Measurements from ENCODE around the gene PRKG1. TPM values are rescaled to one million over a fixed set of nuclear protein-coding genes. Genes with fewer than 3 reads are reported as not detected.

PRKG1 gene
- total and polyA plus RNA-seq, 2 experiments from 2014 or later: 18.2 to 21.1 TPM

DNA sequence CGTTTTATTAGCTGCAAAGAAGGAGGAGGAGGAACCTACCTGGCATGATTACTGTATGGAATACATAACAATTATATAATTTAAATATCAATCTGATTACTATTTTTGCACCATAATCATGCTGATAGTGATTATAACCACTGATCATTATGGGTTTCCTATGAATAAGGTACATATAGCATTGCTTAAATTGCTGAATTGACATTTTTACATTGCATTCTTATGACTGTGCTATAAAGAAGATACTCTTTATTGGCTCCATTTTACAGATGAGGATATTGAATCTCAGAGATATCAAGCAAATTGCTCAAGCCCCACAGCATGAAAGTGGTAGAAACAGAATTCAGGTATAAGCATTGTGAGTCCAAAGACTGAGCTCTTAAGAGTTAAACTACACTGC, 1262.9 kb downstream of the PRKG1 start:
- Histone ChIP-seq H3K27ac (ENCODE audit: low read depth) (no peak overlapping the region), H3K9me2 (ENCODE audit: insufficient read depth) (no peaks in the 10 kb centered on the region), H4K20me1 (replicated peaks; ENCODE audit: insufficient read depth) (no peaks in the 10 kb centered on the region), H3F3A (replicated peaks; ENCODE audit: low read depth) (no peaks in the 10 kb centered on the region), H2AFZ (no peak overlapping the region), H3K4me3 (no peak overlapping the region), H3K27me3 (ENCODE audit: insufficient read depth) (no peaks in the 10 kb centered on the region), H3K4me2 (no peak overlapping the region), H3K79me2 (replicated peaks; ENCODE audit: insufficient read depth) (no peaks in the 10 kb centered on the region), H3K4me1 (ENCODE audit: insufficient read depth) (no peaks in the 10 kb centered on the region), H3K36me3 (ENCODE audit: insufficient read depth) (no peaks in the 10 kb centered on the region)
- Mint-ChIP-seq H3K4me1 (peaks cover 6% of the 10 kb centered on the region), H3K4me3 (no peak overlapping the region), H3K36me3 (ENCODE audit: low read depth) (no peaks in the 10 kb centered on the region), H3K27ac (no peak overlapping the region), H3K9me3 (no peaks in the 10 kb centered on the region), H3K27me3 (ENCODE audit: insufficient read depth, low read depth, poor library complexity) (no peaks in the 10 kb centered on the region)
- ATAC-seq: no peak
- TF ChIP-seq, protein P1, sequence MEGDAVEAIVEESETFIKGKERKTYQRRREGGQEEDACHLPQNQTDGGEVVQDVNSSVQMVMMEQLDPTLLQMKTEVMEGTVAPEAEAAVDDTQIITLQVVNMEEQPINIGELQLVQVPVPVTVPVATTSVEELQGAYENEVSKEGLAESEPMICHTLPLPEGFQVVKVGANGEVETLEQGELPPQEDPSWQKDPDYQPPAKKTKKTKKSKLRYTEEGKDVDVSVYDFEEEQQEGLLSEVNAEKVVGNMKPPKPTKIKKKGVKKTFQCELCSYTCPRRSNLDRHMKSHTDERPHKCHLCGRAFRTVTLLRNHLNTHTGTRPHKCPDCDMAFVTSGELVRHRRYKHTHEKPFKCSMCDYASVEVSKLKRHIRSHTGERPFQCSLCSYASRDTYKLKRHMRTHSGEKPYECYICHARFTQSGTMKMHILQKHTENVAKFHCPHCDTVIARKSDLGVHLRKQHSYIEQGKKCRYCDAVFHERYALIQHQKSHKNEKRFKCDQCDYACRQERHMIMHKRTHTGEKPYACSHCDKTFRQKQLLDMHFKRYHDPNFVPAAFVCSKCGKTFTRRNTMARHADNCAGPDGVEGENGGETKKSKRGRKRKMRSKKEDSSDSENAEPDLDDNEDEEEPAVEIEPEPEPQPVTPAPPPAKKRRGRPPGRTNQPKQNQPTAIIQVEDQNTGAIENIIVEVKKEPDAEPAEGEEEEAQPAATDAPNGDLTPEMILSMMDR (conservative IDR thresholded peaks at IDR 0.05; ENCODE audit: low read depth in 2 of 2): no peak
- TF ChIP-seq ZNF114 (CRISPR knock-in tag; IDR thresholded peaks at IDR 0.05): no peak
- TF ChIP-seq EZH2 (IDR thresholded peaks at IDR 0.05; ENCODE audit: low read depth, unreplicated experiment): no peak
- TF ChIP-seq, protein P2, sequence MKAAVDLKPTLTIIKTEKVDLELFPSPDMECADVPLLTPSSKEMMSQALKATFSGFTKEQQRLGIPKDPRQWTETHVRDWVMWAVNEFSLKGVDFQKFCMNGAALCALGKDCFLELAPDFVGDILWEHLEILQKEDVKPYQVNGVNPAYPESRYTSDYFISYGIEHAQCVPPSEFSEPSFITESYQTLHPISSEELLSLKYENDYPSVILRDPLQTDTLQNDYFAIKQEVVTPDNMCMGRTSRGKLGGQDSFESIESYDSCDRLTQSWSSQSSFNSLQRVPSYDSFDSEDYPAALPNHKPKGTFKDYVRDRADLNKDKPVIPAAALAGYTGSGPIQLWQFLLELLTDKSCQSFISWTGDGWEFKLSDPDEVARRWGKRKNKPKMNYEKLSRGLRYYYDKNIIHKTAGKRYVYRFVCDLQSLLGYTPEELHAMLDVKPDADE (IDR thresholded peaks at IDR 0.05): no peak
- no peak for TF ChIP-seq JUNB (IDR thresholded peaks at IDR 0.05; ENCODE audit: unreplicated experiment)
- TF ChIP-seq EZH2phosphoT487 (IDR thresholded peaks at IDR 0.05; ENCODE audit: unreplicated experiment): no peak
- TF ChIP-seq NANOG (IDR thresholded peaks at IDR 0.05; ENCODE audit: borderline replicate concordance): no peak
- no peak for TF ChIP-seq STAT1 (IDR thresholded peaks at IDR 0.05; ENCODE audit: unreplicated experiment)
- no peak for TF ChIP-seq POLR2AphosphoS5 (IDR thresholded peaks at IDR 0.05; ENCODE audit: low read depth)
- TF ChIP-seq, protein P3, sequence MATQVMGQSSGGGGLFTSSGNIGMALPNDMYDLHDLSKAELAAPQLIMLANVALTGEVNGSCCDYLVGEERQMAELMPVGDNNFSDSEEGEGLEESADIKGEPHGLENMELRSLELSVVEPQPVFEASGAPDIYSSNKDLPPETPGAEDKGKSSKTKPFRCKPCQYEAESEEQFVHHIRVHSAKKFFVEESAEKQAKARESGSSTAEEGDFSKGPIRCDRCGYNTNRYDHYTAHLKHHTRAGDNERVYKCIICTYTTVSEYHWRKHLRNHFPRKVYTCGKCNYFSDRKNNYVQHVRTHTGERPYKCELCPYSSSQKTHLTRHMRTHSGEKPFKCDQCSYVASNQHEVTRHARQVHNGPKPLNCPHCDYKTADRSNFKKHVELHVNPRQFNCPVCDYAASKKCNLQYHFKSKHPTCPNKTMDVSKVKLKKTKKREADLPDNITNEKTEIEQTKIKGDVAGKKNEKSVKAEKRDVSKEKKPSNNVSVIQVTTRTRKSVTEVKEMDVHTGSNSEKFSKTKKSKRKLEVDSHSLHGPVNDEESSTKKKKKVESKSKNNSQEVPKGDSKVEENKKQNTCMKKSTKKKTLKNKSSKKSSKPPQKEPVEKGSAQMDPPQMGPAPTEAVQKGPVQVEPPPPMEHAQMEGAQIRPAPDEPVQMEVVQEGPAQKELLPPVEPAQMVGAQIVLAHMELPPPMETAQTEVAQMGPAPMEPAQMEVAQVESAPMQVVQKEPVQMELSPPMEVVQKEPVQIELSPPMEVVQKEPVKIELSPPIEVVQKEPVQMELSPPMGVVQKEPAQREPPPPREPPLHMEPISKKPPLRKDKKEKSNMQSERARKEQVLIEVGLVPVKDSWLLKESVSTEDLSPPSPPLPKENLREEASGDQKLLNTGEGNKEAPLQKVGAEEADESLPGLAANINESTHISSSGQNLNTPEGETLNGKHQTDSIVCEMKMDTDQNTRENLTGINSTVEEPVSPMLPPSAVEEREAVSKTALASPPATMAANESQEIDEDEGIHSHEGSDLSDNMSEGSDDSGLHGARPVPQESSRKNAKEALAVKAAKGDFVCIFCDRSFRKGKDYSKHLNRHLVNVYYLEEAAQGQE (IDR thresholded peaks at IDR 0.05; ENCODE audit: unreplicated experiment): no peak
- TF ChIP-seq, protein P4, sequence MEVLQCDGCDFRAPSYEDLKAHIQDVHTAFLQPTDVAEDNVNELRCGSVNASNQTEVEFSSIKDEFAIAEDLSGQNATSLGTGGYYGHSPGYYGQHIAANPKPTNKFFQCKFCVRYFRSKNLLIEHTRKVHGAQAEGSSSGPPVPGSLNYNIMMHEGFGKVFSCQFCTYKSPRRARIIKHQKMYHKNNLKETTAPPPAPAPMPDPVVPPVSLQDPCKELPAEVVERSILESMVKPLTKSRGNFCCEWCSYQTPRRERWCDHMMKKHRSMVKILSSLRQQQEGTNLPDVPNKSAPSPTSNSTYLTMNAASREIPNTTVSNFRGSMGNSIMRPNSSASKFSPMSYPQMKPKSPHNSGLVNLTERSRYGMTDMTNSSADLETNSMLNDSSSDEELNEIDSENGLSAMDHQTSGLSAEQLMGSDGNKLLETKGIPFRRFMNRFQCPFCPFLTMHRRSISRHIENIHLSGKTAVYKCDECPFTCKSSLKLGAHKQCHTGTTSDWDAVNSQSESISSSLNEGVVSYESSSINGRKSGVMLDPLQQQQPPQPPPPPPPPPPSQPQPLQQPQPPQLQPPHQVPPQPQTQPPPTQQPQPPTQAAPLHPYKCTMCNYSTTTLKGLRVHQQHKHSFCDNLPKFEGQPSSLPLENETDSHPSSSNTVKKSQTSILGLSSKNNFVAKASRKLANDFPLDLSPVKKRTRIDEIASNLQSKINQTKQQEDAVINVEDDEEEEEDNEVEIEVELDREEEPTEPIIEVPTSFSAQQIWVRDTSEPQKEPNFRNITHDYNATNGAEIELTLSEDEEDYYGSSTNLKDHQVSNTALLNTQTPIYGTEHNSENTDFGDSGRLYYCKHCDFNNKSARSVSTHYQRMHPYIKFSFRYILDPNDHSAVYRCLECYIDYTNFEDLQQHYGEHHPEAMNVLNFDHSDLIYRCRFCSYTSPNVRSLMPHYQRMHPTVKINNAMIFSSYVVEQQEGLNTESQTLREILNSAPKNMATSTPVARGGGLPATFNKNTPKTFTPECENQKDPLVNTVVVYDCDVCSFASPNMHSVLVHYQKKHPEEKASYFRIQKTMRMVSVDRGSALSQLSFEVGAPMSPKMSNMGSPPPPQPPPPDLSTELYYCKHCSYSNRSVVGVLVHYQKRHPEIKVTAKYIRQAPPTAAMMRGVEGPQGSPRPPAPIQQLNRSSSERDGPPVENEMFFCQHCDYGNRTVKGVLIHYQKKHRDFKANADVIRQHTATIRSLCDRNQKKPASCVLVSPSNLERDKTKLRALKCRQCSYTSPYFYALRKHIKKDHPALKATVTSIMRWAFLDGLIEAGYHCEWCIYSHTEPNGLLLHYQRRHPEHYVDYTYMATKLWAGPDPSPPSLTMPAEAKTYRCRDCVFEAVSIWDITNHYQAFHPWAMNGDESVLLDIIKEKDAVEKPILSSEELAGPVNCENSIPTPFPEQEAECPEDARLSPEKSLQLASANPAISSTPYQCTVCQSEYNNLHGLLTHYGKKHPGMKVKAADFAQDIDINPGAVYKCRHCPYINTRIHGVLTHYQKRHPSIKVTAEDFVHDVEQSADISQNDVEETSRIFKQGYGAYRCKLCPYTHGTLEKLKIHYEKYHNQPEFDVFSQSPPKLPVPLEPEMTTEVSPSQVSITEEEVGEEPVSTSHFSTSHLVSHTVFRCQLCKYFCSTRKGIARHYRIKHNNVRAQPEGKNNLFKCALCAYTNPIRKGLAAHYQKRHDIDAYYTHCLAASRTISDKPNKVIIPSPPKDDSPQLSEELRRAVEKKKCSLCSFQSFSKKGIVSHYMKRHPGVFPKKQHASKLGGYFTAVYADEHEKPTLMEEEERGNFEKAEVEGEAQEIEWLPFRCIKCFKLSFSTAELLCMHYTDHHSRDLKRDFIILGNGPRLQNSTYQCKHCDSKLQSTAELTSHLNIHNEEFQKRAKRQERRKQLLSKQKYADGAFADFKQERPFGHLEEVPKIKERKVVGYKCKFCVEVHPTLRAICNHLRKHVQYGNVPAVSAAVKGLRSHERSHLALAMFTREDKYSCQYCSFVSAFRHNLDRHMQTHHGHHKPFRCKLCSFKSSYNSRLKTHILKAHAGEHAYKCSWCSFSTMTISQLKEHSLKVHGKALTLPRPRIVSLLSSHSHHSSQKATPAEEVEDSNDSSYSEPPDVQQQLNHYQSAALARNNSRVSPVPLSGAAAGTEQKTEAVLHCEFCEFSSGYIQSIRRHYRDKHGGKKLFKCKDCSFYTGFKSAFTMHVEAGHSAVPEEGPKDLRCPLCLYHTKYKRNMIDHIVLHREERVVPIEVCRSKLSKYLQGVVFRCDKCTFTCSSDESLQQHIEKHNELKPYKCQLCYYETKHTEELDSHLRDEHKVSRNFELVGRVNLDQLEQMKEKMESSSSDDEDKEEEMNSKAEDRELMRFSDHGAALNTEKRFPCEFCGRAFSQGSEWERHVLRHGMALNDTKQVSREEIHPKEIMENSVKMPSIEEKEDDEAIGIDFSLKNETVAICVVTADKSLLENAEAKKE (CRISPR knock-in tag; IDR thresholded peaks at IDR 0.05): no peak
- no peak for TF ChIP-seq CREB1 (CRISPR knock-in tag; IDR thresholded peaks at IDR 0.05; ENCODE audit: low read depth)
- TF ChIP-seq ZNF331 (CRISPR knock-in tag; IDR thresholded peaks at IDR 0.05; ENCODE audit: low read depth): no peak
- DNase-seq (ENCODE audit: low spot score): no peak

Data from GM23338 (cell line).